ENCODE data around the gene PLAU.

DNA sequence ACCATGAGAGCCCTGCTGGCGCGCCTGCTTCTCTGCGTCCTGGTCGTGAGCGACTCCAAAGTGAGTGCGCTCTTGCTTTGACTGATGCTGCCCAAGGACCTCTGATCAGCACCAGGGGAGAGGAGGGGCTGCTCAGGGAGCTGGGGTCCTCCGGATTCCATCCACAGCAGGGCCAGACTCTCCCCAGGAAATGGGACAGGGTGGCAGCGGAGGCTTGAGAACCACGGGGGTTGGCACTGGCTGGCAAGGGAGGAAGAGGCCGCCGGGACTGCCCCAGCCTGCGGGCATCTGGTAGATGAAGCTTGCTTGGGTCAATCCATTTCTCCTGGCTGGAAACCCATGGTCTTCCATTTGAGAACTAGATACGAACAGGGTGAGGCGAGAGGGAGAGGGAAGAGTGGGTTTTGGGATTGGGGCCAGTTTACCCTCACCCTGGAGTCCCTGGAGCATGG, 647 bp downstream of the PLAU start:
- TF ChIP-seq EZH2 (IDR thresholded peaks at IDR 0.05; ENCODE audit: borderline replicate concordance, low read depth, low read length, poor library complexity, severe bottlenecking): no peak
- no peak for TF ChIP-seq CTCF (conservative IDR thresholded peaks at IDR 0.05; ENCODE audit: low read depth, low read length)

All from A673 (cell line).